Pons (tissue), 1 donor: ENCODE results near the gene IFITM1.
A peak's percentile ranks its signal among the peaks of the same experiment; 100 is the strongest.
"Not testable (repeated sequence)": the region's sequence is repeated elsewhere in the genome, so short reads cannot be mapped to it uniquely, and the experiment has no call there.

Experiments
- DNase-seq: peaks from one replicate; pipeline ENCODE4 v3.0.0-alpha.2; 2016; ENCODE audit warnings: low spot score

Gene IFITM1

DNA sequence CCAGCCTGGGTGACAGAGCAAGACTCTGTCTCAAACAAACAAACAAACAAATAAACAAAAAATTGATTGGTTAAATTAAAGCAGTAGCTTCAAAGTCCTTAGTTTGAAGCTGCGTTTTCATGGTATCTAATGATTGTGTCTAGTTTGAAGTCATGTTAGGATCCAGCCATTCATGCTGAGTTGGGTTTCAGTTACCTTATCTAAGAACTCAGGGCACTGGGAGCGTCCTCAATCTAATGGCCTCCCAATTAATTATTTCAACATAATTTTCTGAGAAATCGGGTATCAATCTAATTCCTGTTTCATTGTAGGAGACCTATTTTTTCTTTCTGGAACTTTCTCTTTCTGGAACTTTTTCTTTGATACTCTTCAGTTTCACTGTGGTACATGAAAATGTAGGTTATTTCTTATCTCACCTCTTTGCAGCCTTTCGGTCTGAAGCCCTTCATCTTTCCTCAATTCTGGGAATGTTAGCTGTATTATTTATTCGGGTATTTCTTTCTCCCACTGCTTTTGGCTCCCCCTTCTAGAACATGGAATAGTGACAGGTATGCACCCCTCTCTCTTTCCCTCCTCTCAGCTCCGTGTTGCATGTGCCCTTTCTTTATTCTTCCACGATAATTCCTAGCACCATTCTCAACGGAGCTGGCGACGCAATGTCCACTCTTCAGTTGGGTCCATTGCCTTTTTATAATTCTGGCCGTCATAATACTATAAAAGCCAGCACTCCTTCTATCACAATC, 31.2 kb downstream of the IFITM1 start:
- no peak for DNase-seq

DNA sequence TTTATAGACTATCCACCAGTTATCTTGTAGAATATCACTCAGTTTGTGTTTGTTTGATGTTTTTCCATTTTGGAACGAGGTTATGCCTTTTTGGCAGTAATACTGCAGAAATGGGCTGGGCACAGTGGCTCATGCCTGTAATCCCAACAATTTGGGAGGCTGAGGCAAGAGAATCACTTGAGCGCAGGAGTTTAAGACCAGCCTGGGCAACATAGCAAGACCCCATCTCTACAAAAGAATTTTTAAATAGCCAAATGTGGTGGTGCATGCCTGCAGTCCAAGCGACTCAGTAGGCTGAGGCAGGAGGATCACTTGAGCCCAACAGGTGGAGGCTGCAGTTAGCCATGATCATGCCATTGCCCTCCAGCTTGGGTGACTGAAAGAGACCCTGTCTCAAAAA, 32.7 kb downstream of the IFITM1 start:
- DNase-seq = no peak

GRCh38 chr11:349270-349954, 35.6 kb downstream of the IFITM1 start:
- not testable (repeated sequence) for DNase-seq

DNA sequence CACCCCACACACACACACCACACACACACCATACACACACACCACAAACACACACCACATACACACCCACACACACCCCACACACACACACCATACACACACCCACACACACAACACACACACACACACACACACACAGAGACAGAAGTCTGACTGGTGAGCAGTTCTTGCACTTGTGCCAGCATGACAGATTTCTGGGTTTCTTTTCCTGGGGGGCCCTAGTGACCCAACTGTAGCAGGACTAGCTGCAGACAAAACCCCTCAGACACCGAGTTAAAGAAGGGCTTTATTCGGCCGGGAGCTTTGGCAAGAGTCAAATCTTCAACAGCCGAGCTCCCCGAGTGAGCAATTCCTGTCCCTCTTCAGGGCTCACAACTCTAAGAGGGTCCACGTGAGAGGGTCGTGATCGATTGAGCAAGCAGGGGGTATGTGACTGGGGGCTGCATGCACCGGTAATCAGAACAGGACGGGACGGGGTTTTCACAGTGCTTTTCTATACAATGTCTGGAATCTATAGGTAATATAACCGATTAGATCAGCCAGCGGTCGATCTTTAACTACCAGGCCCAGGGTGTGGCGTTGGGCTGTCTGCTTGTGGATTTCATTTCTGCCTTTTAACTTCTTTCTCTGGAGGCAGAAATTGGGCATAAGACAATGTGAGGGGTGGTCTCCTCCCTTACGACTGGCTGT, 36.3 kb downstream of the IFITM1 start:
- DNase-seq = not testable (repeated sequence)

DNA sequence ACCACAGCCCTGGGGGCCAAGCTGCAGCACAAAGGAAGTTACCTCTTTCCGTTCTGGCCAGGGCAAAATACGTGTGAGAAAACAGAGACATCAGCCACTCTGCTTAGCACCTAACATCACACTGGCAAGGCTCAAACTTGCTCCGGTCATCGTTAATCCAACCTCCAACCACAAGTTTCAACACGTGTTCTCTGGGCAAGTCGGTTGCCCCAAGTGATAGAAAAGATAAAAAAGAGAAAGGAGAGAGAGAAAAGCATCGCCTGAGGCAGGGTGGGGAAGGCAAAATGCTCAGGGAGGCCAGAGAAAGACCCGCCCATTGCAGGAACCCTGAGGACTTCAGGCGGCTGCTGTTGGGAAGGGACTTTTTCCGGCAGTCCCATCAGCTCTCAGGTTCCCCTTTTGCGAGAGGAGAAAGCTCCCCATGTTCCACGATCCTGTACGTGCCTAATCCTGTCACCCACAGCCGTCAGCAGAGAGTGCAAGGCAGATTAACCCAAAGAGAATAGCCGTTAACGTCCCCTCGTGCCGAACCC, 36.9 kb downstream of the IFITM1 start:
- DNase-seq = no peak

DNA sequence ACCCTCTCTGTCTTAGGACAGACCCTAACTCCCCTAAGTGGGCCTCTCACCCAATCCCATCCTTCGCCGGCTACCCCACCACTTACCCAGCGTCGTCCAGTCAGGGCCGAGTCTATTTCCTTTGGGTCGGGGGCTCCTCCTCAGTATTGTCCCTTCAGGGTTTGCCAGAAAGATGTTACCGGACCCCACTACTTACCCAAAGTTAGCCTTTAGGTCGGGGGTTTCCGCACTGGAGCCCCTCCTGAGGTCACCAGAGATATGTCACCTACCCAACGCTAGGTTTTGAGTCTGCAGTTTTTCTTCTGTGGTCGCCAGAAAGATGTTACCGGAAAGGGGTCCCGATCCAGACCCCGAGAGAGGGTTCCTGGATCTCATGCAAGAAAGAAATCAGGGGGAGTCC, 37.6 kb downstream of the IFITM1 start:
- no peak for DNase-seq

DNA sequence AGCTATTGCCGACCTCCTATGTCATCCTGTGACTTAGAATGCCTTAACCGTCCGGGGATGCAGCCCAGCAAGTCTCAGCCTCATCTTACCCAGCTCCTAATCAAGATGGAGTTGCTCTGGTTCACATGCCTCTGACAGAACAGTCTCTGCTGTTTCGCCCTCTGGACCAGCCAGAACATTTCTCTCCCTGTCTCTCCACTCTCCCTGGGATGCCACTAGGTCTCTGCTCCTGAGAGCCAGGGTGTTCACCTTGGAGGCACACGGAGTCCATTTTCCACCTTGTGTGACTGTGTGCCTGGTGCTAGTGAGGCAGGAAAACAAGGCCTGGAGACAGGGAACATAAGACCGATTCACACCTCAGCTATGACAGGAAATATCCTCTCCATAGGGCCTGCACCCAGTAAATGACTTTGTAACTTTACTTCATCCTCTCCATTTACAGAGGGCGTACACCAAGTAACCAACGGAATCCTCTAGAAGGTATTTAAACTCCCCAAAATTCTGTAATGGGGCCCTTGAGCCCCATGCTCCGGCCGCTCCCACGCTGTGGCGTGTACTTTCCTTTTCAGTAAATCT, 38.7 kb downstream of the IFITM1 start:
- no peak for DNase-seq

GRCh38 chr11:353179-353873, 39.5 kb downstream of the IFITM1 start:
- DNase-seq = peak; percentile 65

DNA sequence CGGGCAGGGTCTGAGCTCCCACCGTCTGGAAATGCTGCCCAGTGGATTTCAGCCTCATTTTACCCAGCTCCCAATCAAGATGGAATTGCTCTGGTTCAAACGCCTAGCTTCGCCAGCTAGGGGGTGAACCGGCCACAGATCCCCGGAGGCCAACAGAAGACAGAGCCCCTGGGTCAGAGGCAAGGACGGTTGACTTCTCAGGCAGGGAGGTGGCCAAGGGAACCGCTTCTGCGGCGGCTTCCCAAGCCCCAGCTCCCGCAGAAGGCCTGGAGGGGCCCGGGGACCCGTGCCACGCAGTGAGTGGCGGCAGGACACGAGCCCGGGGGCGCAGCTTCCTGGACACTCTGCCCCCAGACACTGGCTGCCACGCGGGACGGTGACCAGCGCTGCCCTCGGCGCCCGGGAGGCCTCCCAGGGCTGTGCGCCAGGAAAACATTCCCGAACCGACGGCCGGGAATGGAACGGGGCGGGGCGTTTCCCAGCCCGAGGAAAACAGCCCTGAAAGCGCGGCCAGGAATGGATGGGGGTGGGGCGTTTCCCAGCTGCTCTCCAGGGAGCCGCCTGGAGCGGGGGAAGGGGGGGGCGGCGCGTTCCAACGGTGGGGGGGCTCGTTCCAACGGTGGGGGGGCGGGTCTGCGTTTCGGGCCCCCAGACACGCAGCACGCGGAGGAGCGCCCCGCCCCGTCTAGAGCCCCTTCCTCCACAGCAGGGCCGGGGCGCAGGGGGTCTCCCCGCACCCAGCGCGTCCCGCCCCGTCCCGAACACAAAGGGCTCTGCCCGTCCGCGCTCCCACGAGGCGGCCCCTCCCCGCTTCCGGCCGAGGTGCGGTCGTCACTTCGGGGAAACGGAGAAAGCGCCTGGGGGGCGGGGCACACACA, 42.0 kb downstream of the IFITM1 start:
- DNase-seq = no peak

DNA sequence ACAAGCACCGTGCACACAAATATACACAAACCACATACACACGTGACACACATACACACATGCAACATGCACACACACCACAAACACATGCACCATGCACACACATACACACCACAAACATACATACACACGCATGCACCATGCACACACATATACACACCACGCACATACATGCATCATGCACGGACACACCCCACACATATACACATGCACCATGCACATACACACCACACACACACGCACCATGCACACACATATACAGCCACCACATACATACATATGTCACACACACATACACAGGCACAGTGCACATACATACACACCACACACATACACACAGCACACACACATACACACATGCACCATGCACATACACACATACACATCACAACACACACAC, 42.8 kb downstream of the IFITM1 start:
- no peak for DNase-seq

DNA sequence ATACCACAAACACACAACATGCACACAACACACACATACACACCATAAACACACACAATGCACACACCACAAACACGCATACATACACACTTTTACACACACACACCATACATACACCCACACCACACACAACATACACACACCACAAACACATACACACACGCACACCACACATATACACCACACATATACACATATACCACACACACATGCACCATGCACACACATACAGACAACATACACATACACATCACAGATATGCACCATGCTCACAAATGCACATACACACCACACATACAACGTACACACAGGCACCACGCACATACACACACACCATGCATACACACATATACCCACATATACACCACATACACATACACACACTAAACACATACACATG, 43.7 kb downstream of the IFITM1 start:
- DNase-seq = no peak

DNA sequence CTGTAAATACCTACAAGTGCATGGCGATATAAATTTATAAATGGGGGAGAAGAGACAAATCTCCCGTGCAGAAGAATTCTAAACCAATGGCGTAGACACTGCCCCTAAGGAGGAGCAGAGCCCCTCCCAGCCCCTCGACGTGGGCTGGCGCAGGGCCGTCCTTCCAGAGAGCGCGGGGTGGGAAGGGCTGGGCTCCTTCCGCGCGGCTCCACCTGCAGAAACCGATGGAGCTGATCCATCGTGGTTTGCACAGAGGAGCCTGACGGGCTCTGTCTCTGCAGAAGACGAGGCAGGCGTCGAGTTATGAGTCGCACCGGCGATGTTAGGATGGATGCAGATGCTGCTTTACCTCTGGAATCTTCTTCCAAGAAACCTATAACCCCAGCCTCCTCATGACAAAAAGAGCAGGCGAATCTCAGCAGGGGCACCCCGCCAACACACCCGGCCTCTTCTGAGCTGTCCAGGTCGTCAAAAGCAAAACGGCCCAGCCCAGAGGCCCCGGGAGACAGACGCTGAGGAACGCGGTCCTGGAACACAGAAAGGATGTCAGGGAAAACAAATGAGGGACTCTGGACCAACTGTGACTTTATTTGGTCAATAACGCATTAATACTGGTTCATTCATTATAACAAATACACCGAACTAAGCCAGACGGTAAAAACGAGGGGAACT, 44.4 kb downstream of the IFITM1 start:
- DNase-seq = no peak

DNA sequence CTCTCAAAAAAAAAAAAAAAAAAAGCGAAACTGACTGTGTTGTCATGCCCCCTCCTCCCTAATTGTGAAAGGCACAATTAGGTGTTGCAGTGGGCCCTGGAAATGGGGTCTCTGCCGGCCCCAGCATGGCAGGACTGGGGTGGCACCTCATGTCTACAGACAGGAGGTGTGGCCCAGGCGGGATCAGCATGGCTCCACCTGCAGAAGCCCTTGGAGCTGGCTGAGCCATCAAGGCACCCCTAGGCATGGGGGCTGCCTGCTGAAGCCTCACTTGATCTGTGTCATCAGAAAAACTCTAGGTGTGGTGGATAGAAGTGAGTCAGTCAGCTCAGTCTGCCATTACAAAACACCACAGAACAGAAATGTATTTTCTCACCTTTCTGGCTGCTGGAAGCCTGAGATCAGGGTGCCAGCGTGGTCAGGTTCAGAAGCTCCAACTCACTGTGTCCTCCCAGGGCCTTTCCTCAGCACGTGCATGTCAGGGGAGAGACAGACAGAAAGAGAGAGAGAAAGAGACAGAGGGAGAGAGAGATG, 45.4 kb downstream of the IFITM1 start:
- DNase-seq = no peak

GRCh38 chr11:360326-361280, 46.8 kb downstream of the IFITM1 start:
- DNase-seq = no peak

GRCh38 chr11:362642-363442, 49.0 kb downstream of the IFITM1 start:
- DNase-seq = no peak

- not testable (repeated sequence) for DNase-seq
These were observed 49.6 kb downstream of the IFITM1 start for GRCh38 chr11:363443-363805.

GRCh38 chr11:363948-364761, 50.3 kb downstream of the IFITM1 start:
- no peak for DNase-seq
